ENCODE results near the gene ZCCHC14.
"Not testable (repeated sequence)": the region's sequence is repeated elsewhere in the genome, so short reads cannot be mapped to it uniquely, and the experiment has no call there.

Gene ZCCHC14

GRCh38 chr16:87498324-87499188 is 5.7 kb upstream of the ZCCHC14 start:
- Histone ChIP-seq H3K4me1 (ENCODE audit: low read length) (no peaks in the 10 kb centered on the region), H3K9ac (ENCODE audit: low read length) (no peak overlapping the region), H3K9me3 (replicated peaks; ENCODE audit: insufficient read depth, low read length) (no peaks in the 10 kb centered on the region), H3K4me2 (ENCODE audit: low read depth, low read length) (no peak overlapping the region), H3K27ac (ENCODE audit: low read length) (no peak overlapping the region), H3K9me2 (replicated peaks; ENCODE audit: insufficient read depth, low read length) (no peaks in the 10 kb centered on the region), H3K79me2 (ENCODE audit: low read length) (no peaks in the 10 kb centered on the region), H4K20me1 (ENCODE audit: insufficient read depth, low read length) (no peaks in the 10 kb centered on the region), H3K4me3 (ENCODE audit: low read length) (no peak overlapping the region), H3K36me3 (replicated peaks; ENCODE audit: insufficient read depth, low read length) (no peaks in the 10 kb centered on the region), H2AFZ (ENCODE audit: low read length) (no peak overlapping the region), H3K27me3 (replicated peaks; ENCODE audit: insufficient read depth, low read length) (no peaks in the 10 kb centered on the region; the same call in 1 of the 2 replicates), H3F3A (ENCODE audit: insufficient read depth, low read length) (no peaks in the 10 kb centered on the region)
- DNase-seq, result no peak
- TF ChIP-seq EZH2 (optimal IDR thresholded peaks at IDR 0.05; ENCODE audit: low read depth, low read length) (no peak), CTCF (IDR thresholded peaks at IDR 0.05; ENCODE audit: low read length) (no peak), EZH2phosphoT487 (IDR thresholded peaks at IDR 0.05; ENCODE audit: low read length) (no peak)

DNA sequence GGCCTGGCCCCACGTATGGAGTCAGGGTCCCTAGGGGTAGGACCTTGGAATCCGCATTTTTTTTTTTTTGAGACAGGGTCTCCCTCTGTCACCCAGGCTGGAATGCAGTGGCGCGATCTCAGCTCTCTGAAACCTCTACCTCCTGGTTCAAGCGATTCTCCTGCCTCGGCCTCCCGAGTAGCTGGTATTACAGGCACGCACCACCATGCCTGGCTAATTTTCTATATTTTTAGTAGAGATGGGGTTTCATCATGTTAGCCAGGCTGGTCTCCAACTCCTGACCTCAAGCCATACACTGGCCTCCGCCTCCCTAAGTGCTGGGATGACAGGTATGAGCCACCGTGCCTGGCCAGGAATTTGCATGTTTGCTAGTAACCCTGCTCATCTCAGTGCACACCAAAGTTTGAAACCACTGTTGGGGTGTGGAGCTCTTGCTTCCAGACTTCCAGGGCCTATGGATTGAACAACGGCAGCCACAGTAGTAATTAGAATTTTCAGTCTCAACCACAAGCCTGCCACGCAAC is 5.0 kb upstream of the ZCCHC14 start:
- H4K20me1 ChIP-seq (ENCODE audit: insufficient read depth, low read length); H3K9ac ChIP-seq (ENCODE audit: low read length); H2AFZ ChIP-seq (ENCODE audit: low read length); H3K79me2 ChIP-seq (ENCODE audit: low read length); DNase-seq; H3K9me2 ChIP-seq (replicated peaks; ENCODE audit: insufficient read depth, low read length); H3K4me3 ChIP-seq (ENCODE audit: low read length); H3K9me3 ChIP-seq (replicated peaks; ENCODE audit: insufficient read depth, low read length); H3K27me3 ChIP-seq (replicated peaks; ENCODE audit: insufficient read depth, low read length); H3K4me1 ChIP-seq (ENCODE audit: low read length); H3K27ac ChIP-seq (ENCODE audit: low read length); H3F3A ChIP-seq (ENCODE audit: insufficient read depth, low read length); H3K4me2 ChIP-seq (ENCODE audit: low read depth, low read length); H3K36me3 ChIP-seq (replicated peaks; ENCODE audit: insufficient read depth, low read length): not testable (repeated sequence)

- H3K27ac ChIP-seq (ENCODE audit: low read length); H2AFZ ChIP-seq (ENCODE audit: low read length); H3K27me3 ChIP-seq (replicated peaks; ENCODE audit: insufficient read depth, low read length); H4K20me1 ChIP-seq (ENCODE audit: insufficient read depth, low read length); H3K4me3 ChIP-seq (ENCODE audit: low read length); H3K4me1 ChIP-seq (ENCODE audit: low read length); H3F3A ChIP-seq (ENCODE audit: insufficient read depth, low read length); H3K9me3 ChIP-seq (replicated peaks; ENCODE audit: insufficient read depth, low read length); H3K79me2 ChIP-seq (ENCODE audit: low read length); H3K9ac ChIP-seq (ENCODE audit: low read length); H3K9me2 ChIP-seq (replicated peaks; ENCODE audit: insufficient read depth, low read length); H3K36me3 ChIP-seq (replicated peaks; ENCODE audit: insufficient read depth, low read length); H3K4me2 ChIP-seq (ENCODE audit: low read depth, low read length); DNase-seq: not testable (repeated sequence)
These were observed 4.4 kb upstream of the ZCCHC14 start for GRCh38 chr16:87497023-87497766.

DNA sequence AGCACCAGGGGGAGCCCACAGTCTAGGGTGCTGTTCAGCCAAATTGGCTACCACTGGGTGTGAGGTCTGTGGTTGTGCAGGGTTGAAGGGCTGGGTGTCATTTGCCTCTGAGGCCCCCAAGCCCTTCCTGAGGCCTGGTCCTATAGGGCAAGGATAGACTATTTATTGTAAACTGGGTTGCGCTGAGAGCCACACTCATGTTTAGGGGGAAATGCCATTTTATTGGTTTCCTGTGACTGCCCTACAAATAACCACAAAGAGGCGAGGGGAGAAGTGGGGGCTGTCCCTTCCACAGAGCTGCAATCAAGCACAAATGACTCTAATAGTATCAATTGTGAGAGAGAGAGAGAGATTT is 3.6 kb upstream of the ZCCHC14 start:
- Histone ChIP-seq H3F3A (ENCODE audit: insufficient read depth, low read length) (no peaks in the 10 kb centered on the region), H3K9me2 (replicated peaks; ENCODE audit: insufficient read depth, low read length) (no peaks in the 10 kb centered on the region), H3K79me2 (ENCODE audit: low read length) (no peaks in the 10 kb centered on the region), H3K4me2 (ENCODE audit: low read depth, low read length) (no peak overlapping the region), H3K9ac (ENCODE audit: low read length) (no peak overlapping the region), H3K4me1 (ENCODE audit: low read length) (no peaks in the 10 kb centered on the region), H3K27me3 (replicated peaks; ENCODE audit: insufficient read depth, low read length) (no peaks in the 10 kb centered on the region; the same call in 1 of the 2 replicates), H3K9me3 (replicated peaks; ENCODE audit: insufficient read depth, low read length) (no peaks in the 10 kb centered on the region), H3K4me3 (ENCODE audit: low read length) (no peak overlapping the region), H2AFZ (ENCODE audit: low read length) (no peak overlapping the region), H3K27ac (ENCODE audit: low read length) (no peak overlapping the region), H4K20me1 (ENCODE audit: insufficient read depth, low read length) (no peaks in the 10 kb centered on the region), H3K36me3 (replicated peaks; ENCODE audit: insufficient read depth, low read length) (no peaks in the 10 kb centered on the region)
- TF ChIP-seq EZH2phosphoT487 (IDR thresholded peaks at IDR 0.05; ENCODE audit: low read length) (no peak), EZH2 (optimal IDR thresholded peaks at IDR 0.05; ENCODE audit: low read depth, low read length) (no peak), CTCF (IDR thresholded peaks at IDR 0.05; ENCODE audit: low read length) (no peak)
- no peak for DNase-seq
